ELR (cell line): ENCODE measurements around the gene CLN6.

Source experiments
- DNase-seq: peaks from one replicate; pipeline ENCODE4 v3.0.0-alpha.2; 2015; ENCODE audit warnings: low read depth

Gene CLN6

GRCh38 chr15:68229386-68230156 is at the start of gene CLN6:
Gene CLN6, minus strand, starts transcription at chr15:68229728. Its CDS starts 144 bp downstream, at chr15:68229584.
- DNase-seq: peak; percentile 84

GRCh38 chr15:68278595-68279405 is 49.3 kb upstream of the CLN6 start:
- peak; percentile 39 for DNase-seq

GRCh38 chr15:68278345-68278594 is 48.7 kb upstream of the CLN6 start:
- peak; percentile 73 for DNase-seq

- peak; percentile 91 for DNase-seq
Observed at GRCh38 chr15:68277603-68278344, 48.2 kb upstream of the CLN6 start, which contains the start of gene FEM1B. Gene FEM1B, plus strand, starts transcription at chr15:68277745. Its CDS starts 673 bp downstream, at chr15:68278418.

GRCh38 chr15:68277131-68277602 is 47.6 kb upstream of the CLN6 start:
- DNase-seq: peak; percentile 67

- no peak for DNase-seq
Observed at GRCh38 chr15:68276668-68277067, 47.1 kb upstream of the CLN6 start.

GRCh38 chr15:68275165-68275746 is 45.7 kb upstream of the CLN6 start:
- DNase-seq: no peak

- no peak for DNase-seq
Observed at GRCh38 chr15:68274201-68274848, 44.8 kb upstream of the CLN6 start.

- DNase-seq: peak; percentile 78
Observed at GRCh38 chr15:68272721-68273271, 43.3 kb upstream of the CLN6 start.

- DNase-seq: peak; percentile 89
Observed at GRCh38 chr15:68271854-68272471, 42.4 kb upstream of the CLN6 start.

GRCh38 chr15:68268405-68268804 is 38.9 kb upstream of the CLN6 start:
- no peak for DNase-seq

- DNase-seq: no peak
Observed at GRCh38 chr15:68265674-68266073, 36.1 kb upstream of the CLN6 start.

GRCh38 chr15:68265081-68265480 is 35.6 kb upstream of the CLN6 start:
- DNase-seq: no peak

- DNase-seq: no peak
Observed at GRCh38 chr15:68264282-68264681, 34.8 kb upstream of the CLN6 start.

- DNase-seq: no peak
Observed at GRCh38 chr15:68262514-68263356, 33.2 kb upstream of the CLN6 start.

- no peak for DNase-seq
Observed at GRCh38 chr15:68261980-68262379, 32.5 kb upstream of the CLN6 start.

GRCh38 chr15:68261241-68261640 is 31.7 kb upstream of the CLN6 start:
- no peak for DNase-seq

- no peak for DNase-seq
Observed at GRCh38 chr15:68259883-68260282, 30.4 kb upstream of the CLN6 start.

GRCh38 chr15:68258692-68259091 is 29.2 kb upstream of the CLN6 start:
- no peak for DNase-seq
